Memory B cell (primary cell): ENCODE results near the gene PTPRK.

ENCODE experiments used
- ATAC-seq: fragments of 150-1000 bp; cut with Tn5 transposase; 2 replicates; pipeline ENCODE4 v1.10.0; 2021; ENCODE audit warnings: low read depth, mild to moderate bottlenecking, moderate library complexity
- DNase-seq, 2 donors: peaks; one replicate each; pipeline ENCODE4 v3.0.0; 2022; ENCODE audit warnings: low spot score in 2 of 2
- H3K27ac Mint-ChIP-seq: one replicate; pipeline ENCODE4 v1.8.0; 2022; ENCODE audit warnings: mild to moderate bottlenecking, moderate library complexity, mixed read lengths
- H3K27me3 Mint-ChIP-seq: one replicate; pipeline ENCODE4 v1.8.0; 2022; ENCODE audit warnings: mixed read lengths
- H3K36me3 Mint-ChIP-seq: one replicate; pipeline ENCODE4 v1.8.0; 2022; ENCODE audit warnings: mild to moderate bottlenecking, mixed read lengths
- H3K4me1 Mint-ChIP-seq: one replicate; pipeline ENCODE4 v1.8.0; 2022; ENCODE audit warnings: mixed read lengths
- H3K4me3 Mint-ChIP-seq: one replicate; pipeline ENCODE4 v1.8.0; 2022; ENCODE audit warnings: mild to moderate bottlenecking, moderate library complexity, mixed read lengths
- H3K9me3 Mint-ChIP-seq: one replicate; pipeline ENCODE4 v1.8.0; 2022; ENCODE audit warnings: mixed read lengths

PTPRK gene

DNA sequence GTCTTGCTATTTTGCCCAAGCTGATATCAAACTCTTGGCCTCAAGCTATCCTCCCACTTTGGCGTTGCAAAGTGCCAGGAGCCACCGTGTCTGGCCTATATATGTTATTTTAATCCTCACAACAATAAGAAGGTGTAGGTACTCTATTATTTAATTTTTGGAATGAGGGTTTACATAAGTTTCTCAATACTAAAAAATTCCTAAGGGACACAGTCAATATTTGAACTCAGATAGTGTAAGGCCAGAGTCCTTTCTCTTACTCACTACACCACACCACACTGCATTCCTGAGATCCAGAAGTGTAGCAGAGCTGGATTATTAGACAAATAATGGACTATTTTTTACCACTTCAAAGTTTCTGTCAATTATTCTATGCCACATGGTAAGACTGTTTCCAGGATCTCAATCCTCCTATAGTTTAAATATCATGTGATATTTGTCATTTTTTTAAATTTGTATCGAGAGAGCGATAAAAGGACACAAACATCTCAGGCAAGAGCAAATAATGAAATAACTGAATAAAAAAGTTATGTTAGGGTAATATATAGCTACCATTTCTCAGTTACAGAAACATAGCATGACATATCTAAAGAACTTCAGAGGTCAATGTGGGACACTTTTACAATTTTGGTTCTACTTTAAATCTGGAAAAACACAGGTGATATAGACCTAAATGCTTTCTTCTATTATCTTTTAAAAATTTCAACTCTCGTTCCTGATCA is 457.4 kb downstream of the PTPRK start:
- H3K4me3 Mint-ChIP-seq = no peak overlapping the region
- ATAC-seq = no peak
- H3K27me3 Mint-ChIP-seq = no peaks in the 10 kb centered on the region
- no peaks in the 10 kb centered on the region for H3K4me1 Mint-ChIP-seq
- DNase-seq = no peak
- H3K9me3 Mint-ChIP-seq = no peaks in the 10 kb centered on the region
- H3K36me3 Mint-ChIP-seq = peaks cover 7% of the 10 kb centered on the region
- H3K27ac Mint-ChIP-seq = no peak overlapping the region

DNA sequence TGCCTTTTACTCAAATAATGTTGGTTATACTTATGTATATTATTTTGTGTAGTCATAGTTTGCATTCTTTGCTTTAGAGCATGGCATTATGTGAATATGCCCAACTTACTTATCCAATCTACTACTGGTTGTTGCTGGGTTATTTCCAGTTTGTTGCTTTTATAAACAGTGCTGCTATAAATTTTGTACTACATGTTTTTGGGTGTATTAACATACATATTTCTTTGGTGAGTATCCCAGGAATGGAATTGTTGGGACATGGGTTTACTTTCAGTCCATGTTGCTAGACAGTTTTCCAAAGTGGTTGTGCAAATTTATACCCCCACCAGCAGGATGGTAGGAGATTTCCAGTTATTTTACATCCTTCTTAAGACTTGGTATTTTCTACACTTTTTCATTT is 462.5 kb downstream of the PTPRK start:
- Mint-ChIP-seq H3K4me3 (no peak overlapping the region), H3K4me1 (no peaks in the 10 kb centered on the region), H3K9me3 (peaks cover 1% of the 10 kb centered on the region), H3K27ac (no peak overlapping the region), H3K27me3 (no peaks in the 10 kb centered on the region), H3K36me3 (peaks cover 7% of the 10 kb centered on the region)
- ATAC-seq (no peak), DNase-seq (no peak)

DNA sequence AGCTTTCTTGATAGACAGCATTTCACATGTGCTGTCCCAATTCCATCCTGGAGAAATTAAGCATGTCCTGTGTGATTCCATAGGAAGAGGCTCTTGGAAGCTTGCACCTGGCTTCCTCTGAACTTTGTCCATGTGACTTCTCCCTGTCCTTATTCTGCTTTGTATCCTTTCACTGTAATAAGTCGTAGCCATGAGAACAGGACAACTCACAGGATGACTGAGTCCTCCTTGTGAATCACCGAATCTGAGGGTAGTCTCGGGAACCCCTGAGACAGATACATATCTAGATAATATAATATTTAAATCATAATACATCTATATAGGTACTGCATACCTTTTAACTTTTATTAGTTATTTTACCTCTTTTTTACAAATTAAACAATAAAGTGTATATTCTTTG is 462.9 kb downstream of the PTPRK start:
- no peaks in the 10 kb centered on the region for H3K4me1 Mint-ChIP-seq
- peaks cover 7% of the 10 kb centered on the region for H3K36me3 Mint-ChIP-seq
- no peak overlapping the region for H3K27ac Mint-ChIP-seq
- peaks cover 1% of the 10 kb centered on the region for H3K9me3 Mint-ChIP-seq
- no peak overlapping the region for H3K4me3 Mint-ChIP-seq
- DNase-seq (no peak), ATAC-seq (no peak)
- no peaks in the 10 kb centered on the region for H3K27me3 Mint-ChIP-seq

GRCh38 chr6:128053109-128053508 is 467.3 kb downstream of the PTPRK start:
- no peaks in the 10 kb centered on the region for H3K27me3 Mint-ChIP-seq
- H3K36me3 Mint-ChIP-seq = peaks cover 7% of the 10 kb centered on the region
- DNase-seq = no peak
- no peak overlapping the region for H3K4me3 Mint-ChIP-seq
- no peaks in the 10 kb centered on the region for H3K4me1 Mint-ChIP-seq
- H3K9me3 Mint-ChIP-seq = peaks cover 1% of the 10 kb centered on the region
- ATAC-seq = no peak
- no peak overlapping the region for H3K27ac Mint-ChIP-seq

- H3K27ac Mint-ChIP-seq = no peak overlapping the region
- peaks cover 6% of the 10 kb centered on the region for H3K36me3 Mint-ChIP-seq
- H3K4me1 Mint-ChIP-seq = no peaks in the 10 kb centered on the region
- H3K9me3 Mint-ChIP-seq = no peaks in the 10 kb centered on the region
- no peaks in the 10 kb centered on the region for H3K27me3 Mint-ChIP-seq
- no peak for DNase-seq
- no peak for ATAC-seq
- H3K4me3 Mint-ChIP-seq = no peak overlapping the region
Observed at GRCh38 chr6:128047989-128048388, 472.4 kb downstream of the PTPRK start.

- no peaks in the 10 kb centered on the region for H3K4me1 Mint-ChIP-seq
- H3K4me3 Mint-ChIP-seq = no peak overlapping the region
- H3K9me3 Mint-ChIP-seq = no peaks in the 10 kb centered on the region
- H3K36me3 Mint-ChIP-seq = peaks cover 4% of the 10 kb centered on the region
- no peaks in the 10 kb centered on the region for H3K27me3 Mint-ChIP-seq
- ATAC-seq = no peak
- H3K27ac Mint-ChIP-seq = no peak overlapping the region
- no peak for DNase-seq
Observed at GRCh38 chr6:128046033-128046432, 474.4 kb downstream of the PTPRK start.

- Mint-ChIP-seq H3K9me3 (no peaks in the 10 kb centered on the region), H3K27me3 (no peaks in the 10 kb centered on the region), H3K36me3 (peaks cover 4% of the 10 kb centered on the region), H3K27ac (no peak overlapping the region), H3K4me3 (no peak overlapping the region), H3K4me1 (no peaks in the 10 kb centered on the region)
- DNase-seq = no peak
- ATAC-seq = no peak
Observed at GRCh38 chr6:128039543-128039942, 480.9 kb downstream of the PTPRK start.

DNA sequence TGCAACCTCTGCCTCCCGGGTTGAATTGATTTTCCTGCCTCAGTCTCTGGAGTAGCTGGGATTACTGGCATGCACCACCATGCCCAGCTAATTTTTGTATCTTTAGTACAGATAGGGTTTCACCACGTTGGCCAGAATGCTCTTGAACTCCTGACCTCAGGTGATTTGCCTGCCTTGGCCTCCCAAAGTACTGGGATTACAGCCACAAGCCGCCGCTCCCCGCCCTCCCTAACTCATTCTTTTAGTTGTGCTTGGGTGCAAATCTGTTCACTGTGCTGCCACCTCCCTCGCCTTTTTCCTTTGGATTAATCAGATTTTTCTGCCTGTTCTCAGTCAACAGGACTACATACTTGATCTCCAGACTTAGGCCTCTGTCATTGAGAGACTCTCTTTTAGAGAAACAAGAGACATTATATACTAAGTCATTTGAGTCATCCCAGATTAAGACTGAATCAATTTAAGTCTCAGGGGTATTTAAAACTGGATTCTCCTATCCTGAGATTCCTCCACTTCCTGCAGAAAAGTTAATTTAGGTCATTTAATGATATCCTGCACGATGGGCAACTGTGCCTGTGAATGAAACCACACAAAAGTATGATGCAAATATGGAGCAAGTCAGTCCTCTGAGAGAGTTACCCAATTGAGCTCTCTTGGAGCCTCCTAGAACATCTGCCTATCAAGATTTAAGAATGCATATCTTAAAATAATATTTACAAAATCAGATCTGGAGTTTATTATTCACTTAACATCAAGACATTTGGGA is 483.4 kb downstream of the PTPRK start:
- no peaks in the 10 kb centered on the region for H3K9me3 Mint-ChIP-seq
- H3K27ac Mint-ChIP-seq = no peak overlapping the region
- H3K4me3 Mint-ChIP-seq = no peak overlapping the region
- H3K27me3 Mint-ChIP-seq = no peaks in the 10 kb centered on the region
- H3K36me3 Mint-ChIP-seq = no peaks in the 10 kb centered on the region
- DNase-seq (no peak), ATAC-seq (no peak)
- no peaks in the 10 kb centered on the region for H3K4me1 Mint-ChIP-seq

GRCh38 chr6:128033156-128033555 is 487.2 kb downstream of the PTPRK start:
- no peak for DNase-seq
- Mint-ChIP-seq H3K27ac (no peak overlapping the region), H3K36me3 (no peaks in the 10 kb centered on the region), H3K27me3 (no peaks in the 10 kb centered on the region), H3K9me3 (no peaks in the 10 kb centered on the region), H3K4me3 (no peak overlapping the region), H3K4me1 (no peaks in the 10 kb centered on the region)
- no peak for ATAC-seq

DNA sequence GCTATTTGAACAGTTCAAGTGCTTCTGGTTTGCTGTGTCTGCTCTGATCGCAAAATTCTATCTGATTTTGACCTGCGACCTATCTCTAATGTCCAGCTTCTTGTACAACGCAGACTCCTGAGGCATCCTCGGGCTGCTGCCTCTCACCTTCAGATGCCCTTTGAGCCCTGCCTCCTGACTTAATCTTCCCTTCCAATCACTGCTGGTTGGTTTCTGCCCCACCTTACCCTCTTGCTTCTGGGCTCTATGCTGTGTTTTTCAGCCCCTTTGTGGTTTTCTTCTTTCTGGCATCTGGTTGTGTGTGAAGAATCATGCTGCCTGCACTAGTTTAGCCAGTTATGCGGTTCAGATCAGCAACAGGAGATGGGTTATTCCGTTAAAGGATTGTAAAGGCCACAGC is 488.4 kb downstream of the PTPRK start:
- no peak overlapping the region for H3K4me3 Mint-ChIP-seq

DNA sequence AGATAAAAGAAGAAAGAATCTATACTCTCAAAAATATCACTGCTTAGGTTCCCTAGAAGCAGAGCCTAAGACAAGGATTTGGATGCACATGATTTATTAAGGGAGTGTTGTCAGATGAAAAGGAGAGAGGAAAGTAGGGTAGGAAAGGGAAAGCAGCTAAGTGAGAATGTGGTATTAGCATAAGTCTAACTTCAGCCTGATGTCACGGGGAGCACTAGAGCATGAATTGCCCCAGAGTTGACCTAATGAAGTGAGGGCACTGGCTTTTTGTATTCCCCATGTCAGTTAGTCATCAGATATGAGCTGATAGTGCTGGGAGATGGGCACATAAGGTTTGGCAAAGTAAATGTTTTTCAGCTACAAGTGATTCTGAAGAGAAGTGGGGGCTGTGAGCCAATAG is 490.6 kb downstream of the PTPRK start:
- Mint-ChIP-seq H3K4me3 (no peak overlapping the region), H3K4me1 (no peaks in the 10 kb centered on the region), H3K36me3 (no peaks in the 10 kb centered on the region), H3K9me3 (no peaks in the 10 kb centered on the region), H3K27ac (no peak overlapping the region), H3K27me3 (no peaks in the 10 kb centered on the region)
- ATAC-seq (no peak), DNase-seq (no peak)

More for the DNA sequence above, 488.4 kb downstream of the PTPRK start:
- no peaks in the 10 kb centered on the region for H3K36me3 Mint-ChIP-seq
- H3K9me3 Mint-ChIP-seq = no peaks in the 10 kb centered on the region
- H3K27me3 Mint-ChIP-seq = no peaks in the 10 kb centered on the region
- DNase-seq = no peak
- no peak for ATAC-seq
- no peaks in the 10 kb centered on the region for H3K4me1 Mint-ChIP-seq
- H3K27ac Mint-ChIP-seq = no peak overlapping the region

GRCh38 chr6:128028183-128028582 is 492.2 kb downstream of the PTPRK start:
- Mint-ChIP-seq H3K4me1 (no peaks in the 10 kb centered on the region), H3K4me3 (no peak overlapping the region), H3K36me3 (peaks cover 2% of the 10 kb centered on the region), H3K27me3 (no peaks in the 10 kb centered on the region), H3K9me3 (no peaks in the 10 kb centered on the region), H3K27ac (no peak overlapping the region)
- DNase-seq (no peak), ATAC-seq (no peak)

- H3K4me3 Mint-ChIP-seq = no peak overlapping the region
Observed at GRCh38 chr6:128025478-128025877, 494.9 kb downstream of the PTPRK start.

DNA sequence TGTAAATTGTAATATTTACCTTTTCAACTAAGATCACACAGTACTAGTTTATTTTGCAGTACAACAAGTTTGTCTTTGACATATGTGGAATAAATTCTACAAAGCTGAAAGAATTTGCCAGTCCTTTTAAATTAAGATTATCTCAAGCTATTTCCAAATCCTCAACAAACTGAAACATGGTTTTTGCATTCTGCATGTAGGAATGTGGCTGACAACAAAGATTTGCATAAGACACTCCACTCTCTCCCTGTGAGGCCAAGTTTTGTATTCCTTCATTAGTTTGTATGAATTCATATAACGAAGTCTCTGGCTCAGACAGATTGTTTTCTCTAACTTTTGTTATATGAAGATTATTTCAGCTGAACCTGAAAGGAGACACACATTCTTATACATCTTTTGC is 495.4 kb downstream of the PTPRK start:
- Mint-ChIP-seq H3K27ac (no peak overlapping the region), H3K9me3 (no peaks in the 10 kb centered on the region), H3K4me3 (no peak overlapping the region), H3K27me3 (no peaks in the 10 kb centered on the region), H3K36me3 (peaks cover 2% of the 10 kb centered on the region), H3K4me1 (no peaks in the 10 kb centered on the region)
- ATAC-seq (no peak), DNase-seq (no peak)

More at GRCh38 chr6:128025478-128025877, 494.9 kb downstream of the PTPRK start:
- H3K27me3 Mint-ChIP-seq = no peaks in the 10 kb centered on the region
- H3K36me3 Mint-ChIP-seq = peaks cover 2% of the 10 kb centered on the region
- H3K27ac Mint-ChIP-seq = no peak overlapping the region
- no peaks in the 10 kb centered on the region for H3K9me3 Mint-ChIP-seq
- DNase-seq (no peak), ATAC-seq (no peak)
- no peaks in the 10 kb centered on the region for H3K4me1 Mint-ChIP-seq

DNA sequence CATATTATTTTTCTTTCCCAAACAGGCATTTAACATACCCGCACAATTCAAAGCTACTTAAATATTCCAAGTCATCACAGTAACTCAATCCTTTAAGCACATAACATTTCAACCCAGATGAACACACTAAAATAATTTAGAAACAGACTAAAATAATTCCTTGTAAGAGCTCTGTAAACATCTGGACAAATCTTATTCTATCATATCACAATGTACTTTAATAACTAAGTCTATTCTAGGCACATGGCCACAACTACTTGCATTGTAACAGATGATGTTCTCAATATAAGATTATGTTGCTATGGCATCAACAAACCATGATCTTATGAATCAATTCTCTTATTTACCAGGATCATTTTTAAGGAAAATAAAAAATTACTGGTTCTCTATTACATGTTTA is 496.4 kb downstream of the PTPRK start:
- H3K4me1 Mint-ChIP-seq = no peaks in the 10 kb centered on the region
- no peak for ATAC-seq

More for the DNA sequence above, 496.4 kb downstream of the PTPRK start:
- Mint-ChIP-seq H3K27me3 (no peaks in the 10 kb centered on the region), H3K27ac (no peak overlapping the region), H3K9me3 (no peaks in the 10 kb centered on the region), H3K36me3 (peaks cover 2% of the 10 kb centered on the region), H3K4me3 (no peak overlapping the region)
- no peak for DNase-seq
